GM18909 (cell line): ENCODE measurements around the gene VSIR.

Source experiments
- ATAC-seq: cut with Tn5 transposase; IDR thresholded peaks from one replicate; pipeline ENCODE4 v1.9.1; 2021; ENCODE audit warnings: mild to moderate bottlenecking; ENCODE audit not compliant: unreplicated experiment, poor library complexity

The VSIR gene

DNA sequence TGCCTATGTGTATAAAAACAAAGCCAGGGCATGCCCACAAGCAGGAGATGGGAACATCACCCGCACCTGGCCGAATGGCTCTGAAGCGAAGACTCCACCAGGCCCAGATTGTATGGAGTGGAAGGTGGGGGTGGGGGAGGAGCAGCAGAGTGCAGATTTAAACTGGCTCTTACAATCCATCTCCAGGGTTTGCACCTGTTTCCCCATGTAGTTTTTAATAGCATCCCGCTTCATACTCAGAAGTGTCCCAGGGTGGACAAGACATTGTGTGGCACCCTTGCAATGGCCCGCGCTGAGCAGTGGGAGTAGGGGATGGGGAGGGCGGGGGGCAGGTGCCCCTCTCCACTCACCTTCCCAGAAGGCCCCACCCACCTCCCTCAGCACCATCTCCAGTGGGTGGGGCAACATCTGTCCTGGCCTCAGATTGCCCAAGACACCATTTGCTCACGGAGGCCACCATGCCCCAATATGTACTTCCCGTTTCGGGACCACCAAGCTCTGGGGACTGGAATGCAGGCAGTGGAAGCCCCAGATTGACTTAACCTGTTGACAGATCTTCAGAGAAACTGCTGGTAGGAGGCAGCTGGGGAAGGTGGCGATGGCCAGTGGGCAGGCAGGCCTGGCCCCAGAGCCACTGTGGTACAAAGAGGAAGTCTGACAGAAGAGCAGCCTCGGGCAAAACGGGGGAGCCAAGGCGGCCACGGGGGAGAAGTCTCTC lies 23.0 kb downstream of the VSIR start:
- no peak for ATAC-seq

DNA sequence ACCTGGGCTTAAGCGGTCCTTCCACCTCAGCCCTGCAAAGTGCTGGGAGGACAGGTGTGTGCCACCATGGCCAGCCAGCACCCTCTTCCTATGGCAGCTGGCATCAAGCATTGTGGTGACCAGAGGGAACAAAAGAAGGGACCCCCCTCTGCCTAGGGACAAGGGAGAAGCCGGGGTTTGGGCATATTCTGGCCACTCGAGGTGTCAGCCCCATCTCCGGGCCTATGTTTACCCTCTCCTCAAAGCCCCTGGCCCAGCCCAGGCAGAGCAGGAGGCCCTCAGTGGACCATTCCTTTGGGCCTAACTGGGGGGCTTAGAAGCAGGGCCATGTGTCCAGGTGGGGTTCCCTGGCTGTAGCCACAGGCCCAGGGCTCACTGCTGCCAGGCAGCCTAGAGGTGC lies 23.9 kb downstream of the VSIR start:
- ATAC-seq, result no peak

DNA sequence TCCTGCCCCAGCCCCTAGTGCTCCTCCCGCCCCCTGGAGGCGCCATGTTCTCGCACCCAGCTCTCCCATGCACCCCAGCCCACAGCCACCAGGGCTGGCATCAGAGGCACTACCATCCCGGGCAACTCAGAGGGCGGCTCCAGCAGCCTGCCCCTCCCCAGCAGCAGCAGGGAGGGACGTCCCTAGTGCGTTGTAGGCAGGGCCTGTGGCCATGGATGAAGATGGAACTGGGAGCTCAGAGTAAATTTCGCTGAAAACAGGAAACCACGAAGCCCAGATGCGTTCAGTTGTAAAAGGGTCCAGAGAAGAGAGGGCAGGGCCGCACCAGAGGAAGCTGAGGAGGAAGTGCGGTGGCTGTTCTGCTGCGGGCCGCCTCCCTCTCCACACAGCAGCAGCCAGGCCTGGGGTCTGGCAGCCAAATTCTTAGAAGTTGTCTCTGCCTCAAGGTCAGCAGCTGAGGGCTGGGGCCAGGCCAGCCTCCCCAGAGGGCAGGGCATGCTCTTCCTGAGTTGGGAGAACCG lies 24.6 kb downstream of the VSIR start:
- peak; percentile 54 for ATAC-seq

DNA sequence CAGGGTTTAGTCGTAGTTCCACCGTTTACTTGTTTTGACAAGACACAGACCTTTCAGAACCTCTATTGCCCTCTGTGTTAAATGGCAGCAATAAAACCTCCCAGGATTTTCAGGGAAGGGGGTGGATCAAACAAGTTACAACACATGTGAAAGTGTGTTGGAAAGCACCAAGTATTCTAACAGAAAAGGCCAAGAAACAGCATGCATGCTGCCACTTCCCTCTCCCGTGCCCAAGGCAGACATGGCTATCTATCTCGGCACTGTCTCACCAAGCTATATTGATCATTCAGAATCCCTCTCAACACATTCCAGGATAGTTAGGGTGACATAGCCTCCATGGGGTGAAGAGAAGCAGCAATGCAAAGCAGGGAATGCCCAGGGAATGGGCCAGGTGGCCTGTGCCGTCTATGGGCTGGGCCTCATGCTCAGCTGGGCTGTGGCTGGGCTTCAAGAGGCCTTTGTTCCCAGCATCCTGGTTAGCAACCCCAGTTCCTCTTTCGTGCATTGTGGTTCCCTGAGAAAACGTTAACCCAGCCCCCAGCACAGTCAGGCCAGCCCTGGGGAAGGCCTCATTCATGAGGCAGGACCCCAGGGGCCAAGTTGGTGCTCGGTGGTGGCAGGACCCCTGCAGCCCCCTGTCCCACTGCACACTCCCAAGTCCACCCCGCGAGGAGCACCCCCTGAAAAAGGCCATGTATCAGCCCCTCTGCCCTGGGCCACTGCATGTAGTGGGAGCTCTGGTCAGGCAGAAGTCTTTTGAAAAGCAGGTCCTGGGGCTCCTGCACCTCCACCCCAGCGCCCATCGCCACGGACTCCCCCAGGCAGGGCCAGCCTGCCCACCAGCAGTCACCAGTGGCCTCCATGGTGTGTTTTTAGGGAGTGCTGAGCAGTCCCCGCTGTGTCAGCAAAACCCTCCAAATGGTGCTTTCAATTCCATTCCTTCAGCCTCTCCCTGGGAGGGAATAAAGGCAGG lies 25.5 kb downstream of the VSIR start:
- ATAC-seq, result no peak

DNA sequence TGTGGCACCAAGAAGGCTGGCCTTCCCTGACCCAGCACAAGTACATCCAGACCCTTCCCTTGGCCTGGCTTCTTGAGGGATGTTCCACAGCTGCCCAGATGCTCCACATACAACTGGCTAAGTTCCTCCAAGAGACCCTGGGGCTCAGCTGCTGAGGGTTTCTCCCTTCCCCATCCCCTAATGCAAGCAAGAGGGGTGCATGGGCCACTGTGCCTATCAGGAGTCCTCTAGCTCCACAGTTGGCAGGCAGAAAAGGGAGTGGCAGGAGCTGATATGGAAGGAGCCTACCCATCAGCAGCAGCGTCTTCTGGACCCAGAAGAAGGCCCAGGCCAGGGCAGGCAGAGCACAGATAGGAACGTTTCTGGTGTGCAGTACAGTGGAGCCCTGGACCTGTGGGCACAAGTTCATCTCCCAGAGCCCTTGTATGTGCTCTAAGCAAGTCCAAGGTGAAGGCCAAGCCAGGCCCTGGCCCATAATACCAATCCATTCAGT lies 26.2 kb downstream of the VSIR start:
- no peak for ATAC-seq

DNA sequence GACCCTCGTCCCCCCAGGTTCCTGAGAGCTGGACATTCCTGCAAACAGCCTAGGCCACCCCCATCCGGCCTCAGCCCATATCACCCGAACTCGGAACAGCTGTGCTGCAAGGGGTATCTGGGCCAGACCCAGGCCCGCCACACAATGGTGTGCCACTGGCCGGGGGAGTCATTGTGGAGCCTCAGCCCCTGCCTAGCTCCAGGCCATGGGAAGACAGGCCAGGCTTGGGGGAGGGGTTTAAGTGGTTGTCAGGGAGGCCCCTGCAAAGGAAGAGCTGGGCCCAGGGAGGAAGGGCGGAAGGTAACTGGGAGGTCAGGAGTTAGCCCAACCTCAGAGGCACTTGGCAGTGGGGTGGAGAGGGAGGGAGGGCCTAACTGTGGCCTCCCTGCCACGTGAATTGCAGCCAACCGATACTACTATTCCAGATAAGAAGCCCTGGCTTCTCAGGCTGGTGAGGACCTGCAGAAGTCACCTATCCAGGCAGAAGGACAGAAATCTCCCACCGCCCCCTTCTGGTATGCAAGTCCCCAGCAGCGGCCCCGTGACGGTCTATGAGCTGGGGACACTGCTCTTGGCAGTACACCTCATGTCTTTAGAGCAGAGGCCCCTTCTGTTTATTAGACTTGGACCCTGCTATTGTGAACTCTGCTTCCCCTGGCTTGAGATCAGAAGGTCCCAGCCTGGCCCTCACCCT lies 26.8 kb downstream of the VSIR start:
- no peak for ATAC-seq

DNA sequence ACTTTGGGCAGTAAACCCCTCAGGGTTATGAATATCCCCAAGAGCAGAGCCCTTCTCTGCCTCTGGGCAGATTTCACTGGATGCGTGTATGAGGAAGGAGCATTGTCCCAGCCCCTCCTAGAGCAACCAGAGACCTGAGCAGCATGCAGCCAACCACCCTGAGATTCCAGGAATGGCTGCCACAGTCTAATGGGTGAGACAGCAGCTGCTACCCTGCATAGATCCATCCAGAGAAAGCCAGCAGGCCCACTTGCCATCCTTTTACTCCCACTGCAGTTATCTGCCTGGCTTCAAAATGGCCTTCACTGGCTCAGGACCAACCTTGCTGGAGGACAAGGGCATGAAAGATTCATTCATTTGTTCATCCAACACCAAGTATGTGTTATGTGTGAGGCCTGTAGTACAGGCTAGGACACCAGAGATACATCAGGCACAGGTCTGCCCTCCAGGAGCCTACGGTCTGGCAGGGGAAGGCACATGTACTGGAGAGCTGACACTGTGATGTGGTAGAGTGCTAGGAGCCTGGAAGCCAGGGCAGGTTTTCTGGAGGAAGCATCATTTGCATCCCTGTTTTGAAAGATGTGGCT lies 27.6 kb downstream of the VSIR start:
- no peak for ATAC-seq

DNA sequence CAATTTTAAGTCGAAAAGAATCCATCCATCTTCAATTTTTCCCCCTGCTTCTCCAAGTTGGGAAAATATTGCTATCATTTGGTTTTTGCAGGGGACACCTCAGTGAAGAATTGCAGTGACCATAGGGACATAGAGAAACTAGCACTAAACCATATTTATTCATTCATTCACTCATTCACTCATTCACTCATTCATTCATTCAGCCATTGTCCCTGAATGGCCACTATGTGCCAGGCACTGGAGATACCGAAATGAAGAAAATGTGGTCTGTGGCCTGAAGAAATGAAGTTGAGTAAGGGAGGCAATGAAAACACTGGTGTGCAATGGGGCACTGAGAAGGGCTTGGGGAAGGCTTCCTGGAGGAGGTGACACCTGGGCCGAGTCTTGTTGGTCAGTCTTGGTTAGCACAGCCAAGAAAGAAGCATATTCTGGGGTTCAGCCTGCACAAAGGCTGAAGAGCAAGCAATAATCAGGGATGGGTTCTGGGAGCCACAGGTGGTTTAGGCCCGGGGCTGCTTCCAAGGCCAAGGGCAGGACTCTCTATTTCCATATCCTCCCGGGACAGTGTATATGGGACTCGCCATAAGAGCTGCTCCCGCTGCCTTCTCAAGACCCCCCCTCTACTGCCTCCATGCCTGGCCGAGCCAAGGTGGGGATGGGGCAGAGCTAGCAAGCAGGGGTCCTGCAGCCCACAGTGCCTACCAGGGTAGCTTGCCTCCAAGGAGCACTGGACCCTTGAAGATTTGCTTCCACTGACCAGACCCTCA lies 28.2 kb downstream of the VSIR start:
- ATAC-seq, result no peak

DNA sequence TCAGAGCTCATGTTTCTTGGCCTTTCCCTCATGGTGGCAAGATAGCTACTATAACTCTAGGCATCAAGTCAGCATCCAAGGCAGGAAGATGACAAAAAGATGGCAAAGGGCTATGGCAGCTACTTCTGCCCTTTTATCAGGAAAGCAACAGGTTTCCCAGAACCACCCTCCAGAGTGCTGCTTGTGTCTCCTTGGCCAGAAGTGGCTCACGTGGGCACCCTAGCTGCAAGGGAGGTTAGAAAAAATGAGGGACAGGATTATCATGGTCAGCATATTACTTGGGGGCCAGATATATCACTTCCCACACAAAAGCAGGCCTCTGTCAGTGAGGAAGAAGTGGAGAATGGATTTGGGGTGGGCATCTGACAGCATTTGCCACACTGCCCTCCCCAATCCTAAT lies 29.5 kb downstream of the VSIR start:
- ATAC-seq, result no peak

DNA sequence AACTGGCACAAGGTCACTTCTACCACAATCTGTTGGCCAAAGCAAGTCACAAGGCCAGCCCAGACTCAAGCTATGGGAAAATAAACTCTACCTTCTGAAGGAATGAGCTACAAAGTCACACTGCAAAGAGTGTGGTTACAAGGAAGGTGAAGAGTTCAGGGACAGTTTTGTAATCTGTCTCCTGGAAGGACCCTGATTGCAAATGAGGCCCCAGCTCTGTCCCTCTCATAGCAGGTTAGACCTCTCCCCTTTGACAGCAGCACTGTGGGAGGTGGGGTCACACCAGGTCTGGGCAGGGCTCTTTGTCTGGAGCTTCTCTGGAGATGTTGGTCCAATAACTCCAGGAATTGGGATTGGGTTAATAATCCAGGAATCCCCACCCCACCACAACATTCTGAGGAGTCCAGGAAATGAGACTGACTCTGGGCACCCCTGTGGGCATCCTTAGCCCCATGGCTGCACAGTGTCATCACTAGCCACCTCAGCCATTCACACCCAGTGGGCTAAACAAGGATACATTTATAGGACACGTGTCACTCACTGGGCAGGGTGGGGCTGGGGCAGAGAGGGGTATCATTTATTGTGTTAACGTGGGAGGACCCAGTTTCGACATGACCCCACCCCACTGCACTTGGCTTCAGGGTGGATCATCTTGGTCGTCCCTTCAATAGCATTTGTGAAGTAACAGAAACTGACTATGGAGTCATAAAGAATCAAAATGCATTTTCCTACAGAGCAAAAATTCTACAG lies 30.1 kb downstream of the VSIR start:
- no peak for ATAC-seq

DNA sequence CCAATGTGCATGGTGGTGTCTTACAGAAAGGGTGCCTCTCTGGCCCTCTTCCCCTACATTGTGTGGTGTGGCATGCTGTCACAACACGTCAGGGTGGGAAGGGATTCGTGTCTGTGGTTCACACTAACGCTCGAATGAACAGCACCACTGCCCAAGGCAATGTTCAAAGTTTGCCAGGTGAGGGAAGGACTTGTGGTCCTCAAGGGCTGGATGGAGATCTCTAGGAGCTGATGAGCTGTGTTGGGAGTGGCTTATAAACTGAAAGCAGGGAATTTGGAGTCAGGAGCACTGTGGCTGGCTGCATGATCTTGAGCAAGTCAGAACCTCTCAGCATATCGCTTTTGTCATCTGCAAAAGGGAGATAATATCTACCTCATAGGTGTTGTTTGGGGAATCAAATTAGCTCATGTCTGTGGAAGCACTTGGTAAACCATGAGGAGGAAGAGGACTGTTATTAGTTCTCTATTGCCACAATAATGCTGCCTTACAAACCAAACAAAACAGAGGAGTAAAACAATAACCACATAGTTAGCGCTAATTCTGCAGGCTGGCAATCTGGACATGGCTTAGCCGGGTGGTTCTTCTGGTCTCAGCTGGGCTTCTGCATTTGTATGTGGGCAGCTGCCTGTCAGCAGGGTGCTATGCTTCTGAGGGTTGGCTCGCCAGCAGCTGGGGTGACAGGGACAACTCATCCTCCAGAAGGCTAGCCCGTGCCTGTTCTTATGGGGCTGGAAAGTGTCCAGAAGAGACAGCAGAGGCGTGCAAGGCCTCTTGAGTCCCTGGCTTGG lies 30.8 kb downstream of the VSIR start:
- ATAC-seq, result no peak

DNA sequence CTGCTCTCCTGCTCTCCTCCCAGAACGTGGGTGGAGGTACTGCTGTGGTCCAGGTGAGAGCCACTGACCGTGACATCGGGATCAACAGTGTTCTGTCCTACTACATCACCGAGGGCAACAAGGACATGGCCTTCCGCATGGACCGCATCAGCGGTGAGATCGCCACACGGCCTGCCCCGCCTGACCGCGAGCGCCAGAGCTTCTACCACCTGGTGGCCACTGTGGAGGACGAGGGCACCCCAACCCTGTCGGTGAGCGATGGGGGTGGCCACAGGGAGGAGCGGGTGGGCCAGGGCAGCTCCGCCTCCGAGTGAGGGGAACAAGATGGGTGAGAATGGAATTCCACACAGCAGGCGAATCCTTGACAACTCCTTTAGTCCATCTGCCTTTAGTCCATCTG lies 31.6 kb downstream of the VSIR start:
- ATAC-seq, result no peak

DNA sequence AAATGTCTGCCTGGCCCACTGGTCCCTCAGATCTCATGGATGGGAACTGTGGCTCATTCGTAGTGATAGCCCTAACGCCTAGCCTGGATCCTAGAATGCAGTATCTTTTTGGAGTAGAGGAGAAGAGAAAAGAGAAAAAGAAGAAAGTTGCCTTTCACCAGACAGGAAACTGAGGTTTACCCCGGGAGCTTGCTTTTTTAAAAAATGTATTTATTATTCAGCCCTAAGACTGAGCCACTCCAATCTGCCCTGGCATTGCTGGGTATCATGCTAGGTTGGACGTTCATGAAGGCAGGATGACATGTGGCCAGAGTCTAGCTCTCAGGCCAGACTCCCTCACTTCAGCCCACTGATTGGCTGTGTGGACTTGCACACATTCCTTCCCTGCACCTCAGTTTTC lies 32.3 kb downstream of the VSIR start:
- no peak for ATAC-seq

DNA sequence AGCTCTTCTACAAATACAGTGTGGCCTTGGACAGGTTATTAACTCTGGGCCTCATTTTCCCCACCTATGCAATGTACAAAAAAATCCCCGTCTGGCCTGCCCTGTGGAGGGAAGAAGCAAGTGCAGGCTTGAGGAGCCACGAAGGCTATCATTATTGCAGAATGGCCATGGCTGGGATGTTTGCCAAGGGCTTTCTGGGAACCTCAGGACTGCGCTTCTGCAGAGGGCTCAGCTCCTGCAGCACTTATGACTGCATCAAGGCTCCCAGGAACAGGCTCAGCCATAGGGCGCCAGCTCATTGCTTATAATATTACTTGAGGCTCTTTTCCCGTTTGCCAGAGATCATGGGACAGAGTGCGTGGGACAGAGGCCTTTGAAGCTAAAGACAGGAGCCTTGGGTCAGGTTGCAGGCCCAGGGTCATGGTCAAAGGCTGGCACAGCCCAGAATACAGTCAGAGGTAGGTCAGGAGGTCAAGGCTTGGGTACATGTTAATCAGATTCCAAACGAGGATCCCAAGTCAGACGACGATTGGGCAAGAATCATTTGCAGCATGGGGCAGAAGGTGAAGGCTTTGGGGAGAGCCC lies 33.2 kb downstream of the VSIR start:
- ATAC-seq, result no peak

DNA sequence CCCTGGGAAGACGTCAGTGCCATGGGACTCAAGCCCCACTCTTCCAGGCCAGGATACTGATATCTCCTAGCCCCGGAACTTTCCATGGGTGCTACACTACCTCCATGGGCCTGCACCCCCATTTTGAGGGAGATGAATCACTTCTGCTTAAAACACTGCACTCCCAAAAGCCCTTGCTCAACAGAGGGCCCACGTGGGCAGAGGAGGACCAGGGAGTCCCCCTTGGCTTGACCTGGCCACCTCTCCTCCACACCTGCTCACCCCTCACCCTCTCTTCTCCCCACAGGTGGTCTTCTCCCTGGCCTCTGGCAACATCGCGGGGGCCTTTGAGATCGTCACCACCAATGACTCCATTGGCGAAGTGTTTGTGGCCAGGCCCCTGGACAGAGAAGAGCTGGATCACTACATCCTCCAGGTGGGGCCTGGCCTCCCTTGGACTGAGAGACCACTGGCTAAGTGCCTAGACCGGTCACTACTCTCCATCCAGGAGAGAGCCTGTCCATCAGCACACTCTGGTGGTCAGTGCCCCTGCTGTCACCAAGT lies 33.9 kb downstream of the VSIR start:
- ATAC-seq, result no peak

DNA sequence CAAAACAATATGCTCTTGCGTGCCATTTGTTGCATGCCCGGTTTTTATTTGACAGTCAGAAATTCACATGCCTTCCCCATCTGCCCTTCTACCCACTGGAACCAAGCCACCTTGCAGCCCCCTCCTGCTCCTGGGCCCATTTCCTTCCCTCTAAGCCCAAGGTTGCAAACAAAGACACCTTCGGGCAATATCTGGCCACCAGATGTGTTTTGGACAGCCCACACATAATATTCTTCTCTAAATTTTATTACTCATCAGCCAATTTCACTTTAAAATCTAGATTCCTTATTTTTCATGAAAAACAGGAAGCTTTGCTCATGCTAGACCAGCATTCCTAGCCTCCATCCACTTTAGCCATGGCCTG lies 35.5 kb downstream of the VSIR start:
- no peak for ATAC-seq

DNA sequence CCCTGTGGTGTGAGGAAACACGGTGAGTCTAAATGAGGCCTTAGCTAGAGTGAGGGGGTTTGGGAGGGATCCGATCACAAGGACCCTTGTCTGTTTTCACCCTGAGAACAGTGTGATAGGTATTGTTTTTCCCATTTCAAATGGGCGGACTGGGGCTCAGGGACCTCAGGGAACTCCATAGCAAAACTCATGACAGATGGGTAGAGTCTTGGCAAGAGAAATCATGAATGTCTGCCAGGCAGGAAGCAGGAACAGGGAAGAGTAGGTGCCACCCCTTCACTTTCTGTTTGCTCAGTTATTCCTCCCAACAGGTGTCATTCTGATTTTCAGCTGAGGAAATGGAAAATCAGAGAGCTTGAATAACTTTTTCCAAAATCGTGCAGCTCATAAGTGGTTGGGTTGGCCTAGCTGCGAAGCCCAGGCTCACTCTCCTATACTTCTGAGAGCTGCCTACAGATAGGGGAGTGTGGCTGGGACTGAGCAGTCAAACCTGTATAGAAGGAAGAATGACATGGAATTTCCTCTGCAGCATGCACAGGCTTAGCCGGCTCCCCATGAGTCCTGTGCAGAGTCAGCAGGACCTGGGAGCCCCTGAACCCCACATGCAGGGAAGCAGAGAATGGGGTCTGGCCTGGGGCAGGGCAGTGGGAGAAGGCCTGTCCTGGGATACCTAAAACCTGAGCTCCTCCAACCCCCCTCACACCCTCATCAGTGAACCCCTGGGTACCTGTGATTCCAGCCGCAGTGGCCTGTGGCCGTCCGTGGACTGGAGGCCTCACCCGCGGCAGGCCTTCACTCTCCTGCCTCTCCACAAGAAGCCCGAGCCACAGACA lies 36.1 kb downstream of the VSIR start:
- ATAC-seq, result no peak
